ENCODE data around the gene SRSF3. TPM values are rescaled to one million over a fixed set of nuclear protein-coding genes. Genes with fewer than 3 reads are reported as not detected.
"Not testable (repeated sequence)": the region's sequence is repeated elsewhere in the genome, so short reads cannot be mapped to it uniquely, and the experiment has no call there.

SRSF3 gene
- total RNA-seq, 2 experiments from 2014 or later: 316 to 539 TPM

DNA sequence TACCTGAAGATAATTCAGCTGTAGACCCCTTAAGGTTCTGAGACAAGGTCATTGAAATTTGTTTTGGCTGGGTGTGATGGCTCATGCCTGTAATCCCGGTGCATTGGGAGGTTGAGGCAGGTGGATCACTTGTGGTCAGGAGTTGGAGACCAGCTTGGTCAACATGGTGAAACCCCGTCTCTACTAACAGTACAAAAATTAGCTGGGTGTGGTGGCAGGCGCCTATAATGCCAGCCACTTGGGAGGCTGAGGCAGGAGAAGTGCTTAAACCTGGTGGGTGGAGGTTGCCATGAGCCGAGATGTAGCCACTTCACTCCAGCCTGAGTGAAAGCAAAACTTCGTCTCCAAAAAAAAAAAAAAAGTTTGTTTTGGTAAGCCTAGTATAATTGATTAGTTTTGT is 11.0 kb downstream of the SRSF3 start:
- peaks cover 60% of the 10 kb centered on the region for H4K20me1 ChIP-seq (ENCODE audit: insufficient read depth, low read length)
- CTCF ChIA-PET (ENCODE audit: unreplicated experiment): no interaction called here
- peaks cover 99% of the 10 kb centered on the region for H3K36me3 ChIP-seq (ENCODE audit: insufficient read depth, low read length)
- H3K4me1 ChIP-seq (ENCODE audit: insufficient read depth, low read length, poor library complexity, severe bottlenecking): peaks cover 24% of the 10 kb centered on the region
- H3K4me2 ChIP-seq (ENCODE audit: low read length): no peak overlapping the region
- no peaks in the 10 kb centered on the region for H3K9me2 ChIP-seq (ENCODE audit: insufficient read depth, low read length)
- no peak for DNase-seq (ENCODE audit: low spot score)
- H3K27ac ChIP-seq (ENCODE audit: low read depth, low read length, poor library complexity, severe bottlenecking): no peak overlapping the region
- peaks cover 58% of the 10 kb centered on the region for H3K79me2 ChIP-seq (ENCODE audit: insufficient read depth, low read depth, low read length)
- BruUV-seq (replicated peaks): no TSS peak
- TF ChIP-seq, protein P1, sequence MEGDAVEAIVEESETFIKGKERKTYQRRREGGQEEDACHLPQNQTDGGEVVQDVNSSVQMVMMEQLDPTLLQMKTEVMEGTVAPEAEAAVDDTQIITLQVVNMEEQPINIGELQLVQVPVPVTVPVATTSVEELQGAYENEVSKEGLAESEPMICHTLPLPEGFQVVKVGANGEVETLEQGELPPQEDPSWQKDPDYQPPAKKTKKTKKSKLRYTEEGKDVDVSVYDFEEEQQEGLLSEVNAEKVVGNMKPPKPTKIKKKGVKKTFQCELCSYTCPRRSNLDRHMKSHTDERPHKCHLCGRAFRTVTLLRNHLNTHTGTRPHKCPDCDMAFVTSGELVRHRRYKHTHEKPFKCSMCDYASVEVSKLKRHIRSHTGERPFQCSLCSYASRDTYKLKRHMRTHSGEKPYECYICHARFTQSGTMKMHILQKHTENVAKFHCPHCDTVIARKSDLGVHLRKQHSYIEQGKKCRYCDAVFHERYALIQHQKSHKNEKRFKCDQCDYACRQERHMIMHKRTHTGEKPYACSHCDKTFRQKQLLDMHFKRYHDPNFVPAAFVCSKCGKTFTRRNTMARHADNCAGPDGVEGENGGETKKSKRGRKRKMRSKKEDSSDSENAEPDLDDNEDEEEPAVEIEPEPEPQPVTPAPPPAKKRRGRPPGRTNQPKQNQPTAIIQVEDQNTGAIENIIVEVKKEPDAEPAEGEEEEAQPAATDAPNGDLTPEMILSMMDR (conservative IDR thresholded peaks at IDR 0.05; ENCODE audit: low read length): no peak
- TF ChIP-seq EZH2phosphoT487 (IDR thresholded peaks at IDR 0.05; ENCODE audit: borderline replicate concordance, low read depth, low read length): no peak
- H2AFZ ChIP-seq (ENCODE audit: low read length): no peak overlapping the region
- intact Hi-C loops (cut with micrococcal nuclease; ENCODE audit: unreplicated experiment): no loop called here
- no peaks in the 10 kb centered on the region for H3K9me3 ChIP-seq (ENCODE audit: low read length)
- POLR2A ChIA-PET: no interaction called here
- no peak overlapping the region for H3K4me3 ChIP-seq (ENCODE audit: low read depth, low read length, poor library complexity, severe bottlenecking)

GRCh38 chr6:36605560-36606391 is 11.6 kb downstream of the SRSF3 start:
- H3K79me2 ChIP-seq (ENCODE audit: insufficient read depth, low read depth, low read length): peaks cover 51% of the 10 kb centered on the region
- no peak overlapping the region for H2AFZ ChIP-seq (ENCODE audit: low read length)
- peaks cover 99% of the 10 kb centered on the region for H3K36me3 ChIP-seq (ENCODE audit: insufficient read depth, low read length)
- no peak overlapping the region for H3K4me2 ChIP-seq (ENCODE audit: low read length)
- ChIA-PET POLR2A (interaction anchor here (1.0 to 1.3 kb wide), 2 partner anchors 9 to 153 kb away, joined by 4 to 5 read pairs; no protein-coding TSS in a partner anchor), CTCF (ENCODE audit: unreplicated experiment) (no interaction called here)
- H3K27ac ChIP-seq (ENCODE audit: low read depth, low read length, poor library complexity, severe bottlenecking): no peak overlapping the region
- no peak overlapping the region for H3K4me3 ChIP-seq (ENCODE audit: low read depth, low read length, poor library complexity, severe bottlenecking)
- TF ChIP-seq, protein P1 (conservative IDR thresholded peaks at IDR 0.05; ENCODE audit: low read length): no peak
- TF ChIP-seq EZH2phosphoT487 (IDR thresholded peaks at IDR 0.05; ENCODE audit: borderline replicate concordance, low read depth, low read length): no peak
- no peaks in the 10 kb centered on the region for H3K9me3 ChIP-seq (ENCODE audit: low read length)
- intact Hi-C loops (cut with micrococcal nuclease; ENCODE audit: unreplicated experiment): no loop called here
- H4K20me1 ChIP-seq (ENCODE audit: insufficient read depth, low read length): peaks cover 54% of the 10 kb centered on the region
- DNase-seq (ENCODE audit: low spot score): no peak
- peaks cover 17% of the 10 kb centered on the region for H3K4me1 ChIP-seq (ENCODE audit: insufficient read depth, low read length, poor library complexity, severe bottlenecking)
- no TSS peak for BruUV-seq (replicated peaks)
- H3K9me2 ChIP-seq (ENCODE audit: insufficient read depth, low read length): no peaks in the 10 kb centered on the region

DNA sequence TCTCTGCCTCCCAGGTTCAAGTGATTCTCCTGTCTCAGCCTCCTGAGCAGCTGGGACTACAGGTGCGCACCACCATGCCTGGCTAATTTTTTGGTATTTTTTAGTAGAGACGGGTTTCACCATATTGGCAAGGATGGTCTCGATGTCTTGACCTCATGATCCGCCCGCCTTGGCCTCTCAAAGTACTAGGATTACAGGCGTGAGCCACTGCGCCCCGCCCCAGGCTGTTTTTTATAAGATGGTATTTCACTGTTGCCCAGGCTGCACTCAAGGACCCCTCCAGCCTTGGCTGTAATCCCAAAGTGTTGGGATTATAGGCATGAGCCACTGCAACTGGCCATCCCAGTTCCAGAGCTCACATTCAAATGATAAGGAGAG is 13.1 kb downstream of the SRSF3 start:
- H3K9me3 ChIP-seq (ENCODE audit: low read length); H3K9me2 ChIP-seq (ENCODE audit: insufficient read depth, low read length); H3K27ac ChIP-seq (ENCODE audit: low read depth, low read length, poor library complexity, severe bottlenecking); CTCF ChIA-PET (ENCODE audit: unreplicated experiment); BruUV-seq (replicated peaks); intact Hi-C loops (cut with micrococcal nuclease; ENCODE audit: unreplicated experiment); H3K4me3 ChIP-seq (ENCODE audit: low read depth, low read length, poor library complexity, severe bottlenecking); H3K4me1 ChIP-seq (ENCODE audit: insufficient read depth, low read length, poor library complexity, severe bottlenecking); H3K4me2 ChIP-seq (ENCODE audit: low read length); H2AFZ ChIP-seq (ENCODE audit: low read length); DNase-seq (ENCODE audit: low spot score): not testable (repeated sequence)
- Histone ChIP-seq H3K79me2 (ENCODE audit: insufficient read depth, low read depth, low read length) (peaks cover 36% of the 10 kb centered on the region), H3K36me3 (ENCODE audit: insufficient read depth, low read length) (peaks cover 99% of the 10 kb centered on the region), H4K20me1 (ENCODE audit: insufficient read depth, low read length) (peaks cover 43% of the 10 kb centered on the region)
- POLR2A ChIA-PET: interaction anchor here (0.6 to 2.8 kb wide), 6 partner anchors 9 to 152 kb away, joined by 3 to 15 read pairs (median 4); no protein-coding TSS in a partner anchor

Measured in OCI-LY7 (cell line).